CD4-positive, alpha-beta T cell treated with Interleukin-10 for 1 hour (primary cell): ENCODE data around the gene TERT.
"Not testable (repeated sequence)": the region's sequence is repeated elsewhere in the genome, so short reads cannot be mapped to it uniquely, and the experiment has no call there.

Experiments
- DNase-seq: peaks from one replicate; pipeline ENCODE4 v3.0.0-alpha.2; 2020

TERT gene

GRCh38 chr5:1277781-1278180 lies 17.1 kb downstream of the TERT start:
- no peak for DNase-seq

- DNase-seq, result no peak
Observed at GRCh38 chr5:1277331-1277730, 17.5 kb downstream of the TERT start.

GRCh38 chr5:1276930-1277329 lies 17.9 kb downstream of the TERT start:
- no peak for DNase-seq

- not testable (repeated sequence) for DNase-seq
Observed at GRCh38 chr5:1275397-1276391, 19.2 kb downstream of the TERT start.

- DNase-seq, result no peak
Observed at GRCh38 chr5:1274471-1274870, 20.4 kb downstream of the TERT start.

GRCh38 chr5:1273745-1274144 lies 21.1 kb downstream of the TERT start:
- no peak for DNase-seq

- DNase-seq, result no peak
Observed at GRCh38 chr5:1272201-1272600, 22.7 kb downstream of the TERT start.

GRCh38 chr5:1270933-1271914 lies 23.6 kb downstream of the TERT start:
- no peak for DNase-seq

GRCh38 chr5:1270426-1270825 lies 24.4 kb downstream of the TERT start:
- DNase-seq, result no peak

GRCh38 chr5:1268666-1269065 lies 26.2 kb downstream of the TERT start:
- DNase-seq, result peak; percentile 25

- no peak for DNase-seq
Observed at GRCh38 chr5:1268056-1268455, 26.8 kb downstream of the TERT start.

GRCh38 chr5:1267464-1267863 lies 27.4 kb downstream of the TERT start:
- DNase-seq, result not testable (repeated sequence)

GRCh38 chr5:1266791-1267190 lies 28.1 kb downstream of the TERT start:
- DNase-seq, result no peak

GRCh38 chr5:1265461-1266455 lies 29.1 kb downstream of the TERT start:
- no peak for DNase-seq

- no peak for DNase-seq
Observed at GRCh38 chr5:1265026-1265425, 29.8 kb downstream of the TERT start.

GRCh38 chr5:1264211-1264610 lies 30.7 kb downstream of the TERT start:
- DNase-seq, result no peak

GRCh38 chr5:1262381-1262780 lies 32.5 kb downstream of the TERT start:
- DNase-seq, result no peak

GRCh38 chr5:1261643-1262042 lies 33.2 kb downstream of the TERT start:
- no peak for DNase-seq

GRCh38 chr5:1259806-1260480 lies 34.9 kb downstream of the TERT start:
- DNase-seq, result no peak

GRCh38 chr5:1257841-1258240 lies 37.0 kb downstream of the TERT start:
- DNase-seq, result no peak

- no peak for DNase-seq
Observed at GRCh38 chr5:1257363-1257762, 37.5 kb downstream of the TERT start.

GRCh38 chr5:1256776-1257175 lies 38.1 kb downstream of the TERT start:
- DNase-seq, result no peak
